T-cell (primary cell): ENCODE data around the gene FOXR1. TPM values are rescaled to one million over a fixed set of nuclear protein-coding genes. Genes with fewer than 3 reads are reported as not detected.

Source experiments
- ATAC-seq, 4 experiments: fragments of 200-7000 bp in 3 of 4; fragments of 150-1000 bp in 1 of 4; cut with Tn5 transposase; replicated peaks in 1 of 4; 1 replicate in 3 of 4; 2 replicates in 1 of 4; pipeline ENCODE4 v1.10.0; 2021; ENCODE audit warnings: moderate library complexity in 3 of 4, mild to moderate bottlenecking in 2 of 4, moderate number of reproducible peaks in 1 of 4
- CTCF ChIA-PET, 2 donors: fragments of 300-600 bp; sonication (Branson Sonifier 250); formaldehyde crosslinking; loops; one replicate each; lab custom pipeline; 2022; ENCODE audit warnings: antibody characterized with exemption in 2 of 2; lab: Charles Lee
- POLR2A ChIA-PET, 2 donors: fragments of 300-600 bp; sonication (Branson Sonifier 250); formaldehyde crosslinking; loops; one replicate each; lab custom pipeline; 2022; ENCODE audit warnings: antibody characterized with exemption in 2 of 2; lab: Charles Lee
- DNase-seq, 35 experiments: peaks; one replicate each; pipeline versions ENCODE4 v3.0.0 to v3.0.0-alpha.2; 2013 to 2023
- H3K27ac ChIP-seq: one replicate; pipeline ENCODE4 v1.5.1; 2013; ENCODE audit warnings: low read length
- H3K27me3 ChIP-seq, 2 experiments: replicated peaks in 1 of 2; 1 replicate in 1 of 2; 2 replicates in 1 of 2; pipeline versions ENCODE4 v1.6.1 to v1.7.0; 2013; ENCODE audit warnings: low read length in 1 of 2, mixed read lengths in 1 of 2; ENCODE audit not compliant: control insufficient read depth in 2 of 2, insufficient read depth in 2 of 2; ENCODE audit errors: extremely low read depth in 1 of 2
- H3K36me3 ChIP-seq, 2 donors: 1 replicate in 1 of 2; 2 replicates in 1 of 2; pipeline versions ENCODE4 v1.6.1 to v1.7.0; 2013; ENCODE audit warnings: low read length in 1 of 2; ENCODE audit not compliant: control insufficient read depth in 2 of 2, insufficient read depth in 1 of 2; ENCODE audit errors: extremely low read depth in 1 of 2
- H3K4me1 ChIP-seq, 2 experiments: 1 replicate in 1 of 2; 2 replicates in 1 of 2; pipeline versions ENCODE4 v1.6.1 to v1.7.0; 2013; ENCODE audit warnings: low read length in 2 of 2, mixed read lengths in 1 of 2; ENCODE audit not compliant: insufficient read depth in 2 of 2, control insufficient read depth in 1 of 2; ENCODE audit errors: extremely low read depth in 1 of 2
- H3K4me3 ChIP-seq, 2 donors: 1 replicate in 1 of 2; 2 replicates in 1 of 2; pipeline versions ENCODE4 v1.5.1 to v1.7.0; 2013; ENCODE audit warnings: mild to moderate bottlenecking in 2 of 2, low read length in 1 of 2, moderate library complexity in 1 of 2; ENCODE audit not compliant: control insufficient read depth in 1 of 2; ENCODE audit errors: extremely low read depth in 1 of 2
- H3K9me3 ChIP-seq: 2 replicates; pipeline ENCODE4 v1.7.0; 2013
- H3K27ac Mint-ChIP-seq, 2 donors: one replicate each; pipeline ENCODE4 v1.8.0; 2020 to 2021; ENCODE audit warnings: mild to moderate bottlenecking in 2 of 2, mixed read lengths in 2 of 2
- H3K27me3 Mint-ChIP-seq, 2 donors: one replicate each; pipeline ENCODE4 v1.8.0; 2021 to 2022; ENCODE audit warnings: mixed read lengths in 2 of 2
- H3K36me3 Mint-ChIP-seq: one replicate; pipeline ENCODE4 v1.8.0; 2021; ENCODE audit warnings: mixed read lengths
- H3K4me1 Mint-ChIP-seq, 3 donors: one replicate each; pipeline ENCODE4 v1.8.0; 2020 to 2022; ENCODE audit warnings: mixed read lengths in 3 of 3, mild to moderate bottlenecking in 1 of 3
- H3K4me3 Mint-ChIP-seq, 3 donors: one replicate each; pipeline ENCODE4 v1.8.0; 2020 to 2022; ENCODE audit warnings: mild to moderate bottlenecking in 3 of 3, mixed read lengths in 3 of 3, moderate library complexity in 3 of 3
- H3K9me3 Mint-ChIP-seq, 3 donors: one replicate each; pipeline ENCODE4 v1.8.0; 2020 to 2022; ENCODE audit warnings: mixed read lengths in 3 of 3
- WGBS: methylation state at CpG from one replicate; pipeline ENCODE4 v1.1.5; 2013; ENCODE audit warnings: missing lambda C conversion rate; ENCODE audit not compliant: insufficient coverage; 5-methylcytosine and 5-hydroxymethylcytosine counted together
- total RNA-seq, 35 experiments: library from RNA in 6 of 35; stranded (reverse) in 6 of 35; fragments of 120-200 nt in 1 of 35; gene quantifications; one replicate each; pipeline versions ENCODE4 v1.2.1 to v1.2.4 and lab custom pipeline; 2013 to 2026

FOXR1 gene
- total RNA-seq, 5 donors from 2014 or later (not counting 1 experiment from before 2014, with no cell fraction given), result not detected

GRCh38 chr11:119029340-119030028 is 57.9 kb downstream of the FOXR1 start:
- H3K4me1 ChIP-seq, result peaks cover 0 to 32% of the 10 kb centered on the region in 2 experiments
- no peaks in the 10 kb centered on the region for H3K27me3 ChIP-seq
- POLR2A ChIA-PET, result interaction anchor here in 1 of 2 donors (0.6 kb wide), 1 partner anchor 11 kb away, joined by 3 read pairs; no protein-coding TSS in a partner anchor
- CTCF ChIA-PET, result interaction anchor here in 1 of 2 donors (0.8 kb wide), 1 partner anchor 260 kb away, joined by 4 read pairs; no protein-coding TSS in a partner anchor
- Mint-ChIP-seq H3K27ac (peak overlapping the region; percentile 57 to 84), H3K4me3 (peak overlapping the region; percentile 72 to 87 (median 78)), H3K9me3 (no peaks in the 10 kb centered on the region), H3K36me3 (peaks cover 11% of the 10 kb centered on the region), H3K4me1 (peaks cover 15 to 28% (median 22%) of the 10 kb centered on the region in 3 donors), H3K27me3 (no peaks in the 10 kb centered on the region)
- no peaks in the 10 kb centered on the region for H3K9me3 ChIP-seq
- ATAC-seq, result no peak
- peak overlapping the region; percentile 72 to 97 for H3K4me3 ChIP-seq
- H3K36me3 ChIP-seq, result peaks cover 5 to 20% of the 10 kb centered on the region in 2 donors
- peak overlapping the region; percentile 72 for H3K27ac ChIP-seq
- WGBS, result 31% methylated on average over 7 of the region's 10 CpGs
- DNase-seq, result peak in 2 of 35 experiments; percentile 18 to 22

- Mint-ChIP-seq H3K27ac (peak overlapping the region; percentile 57 to 84), H3K4me3 (peak overlapping the region; percentile 72 to 87 (median 78)), H3K4me1 (peaks cover 15 to 24% (median 18%) of the 10 kb centered on the region in 3 donors), H3K27me3 (no peaks in the 10 kb centered on the region), H3K9me3 (no peaks in the 10 kb centered on the region), H3K36me3 (peaks cover 6% of the 10 kb centered on the region)
- Histone ChIP-seq H3K27me3 (no peaks in the 10 kb centered on the region), H3K9me3 (no peaks in the 10 kb centered on the region), H3K27ac (peak overlapping the region; percentile 72), H3K36me3 (peaks cover 4 to 15% of the 10 kb centered on the region in 2 donors), H3K4me3 (peak overlapping the region; percentile 72 to 97), H3K4me1 (peaks cover 0 to 28% of the 10 kb centered on the region in 2 experiments)
- 3% methylated on average over 13 of the region's 13 CpGs for WGBS
- POLR2A ChIA-PET, result interaction anchor here in 1 of 2 donors (1.3 kb wide), 1 partner anchor 12 kb away, joined by 5 read pairs; the partner anchor contains the start of genes RPS25 and TRAPPC4
- CTCF ChIA-PET, result interaction anchor here in 1 of 2 donors (0.8 to 1.0 kb wide), 2 partner anchors 54 to 260 kb away, joined by 3 to 4 read pairs; partner anchors contain the start of gene HMBS
- DNase-seq, result no peak
- peak in 1 of 4 experiments; percentile 1 for ATAC-seq
Measured at GRCh38 chr11:119030029-119030328, 58.4 kb downstream of the FOXR1 start.

- no peaks in the 10 kb centered on the region for H3K9me3 ChIP-seq
- peak within 1 kb of the TSS; percentile 72 for H3K27ac ChIP-seq
- H3K4me3 ChIP-seq, result peak within 1 kb of the TSS; percentile 72 to 97
- peaks cover 0 to 28% of the 10 kb centered on the region in 2 experiments for H3K4me1 ChIP-seq
- H3K4me3 Mint-ChIP-seq, result peak within 1 kb of the TSS; percentile 72 to 87 (median 78)
- WGBS, result under 1% methylated on average over 67 of the region's 67 CpGs
- CTCF ChIA-PET, result interaction anchor here (0.8 to 1.3 kb wide), 6 partner anchors 15 to 261 kb away, joined by 3 to 6 read pairs (median 4); partner anchors contain the start of genes HMBS (in 1 of the 2) and VPS11 (in 1 of the 2)
- no peaks in the 10 kb centered on the region for H3K9me3 Mint-ChIP-seq
- H3K27ac Mint-ChIP-seq, result peak within 1 kb of the TSS; percentile 75 to 91
- DNase-seq (peak; percentile 94 to 100 (median 97)), ATAC-seq (peak; percentile 89 to 96 (median 92))
- H3K27me3 ChIP-seq, result no peaks in the 10 kb centered on the region
- no peaks in the 10 kb centered on the region for H3K27me3 Mint-ChIP-seq
- H3K4me1 Mint-ChIP-seq, result peaks cover 15 to 22% (median 17%) of the 10 kb centered on the region in 3 donors
- POLR2A ChIA-PET, result interaction anchor here in 1 of 2 donors (0.6 to 1.3 kb wide), 3 partner anchors 12 to 256 kb away, joined by 3 to 6 read pairs (median 5); partner anchors contain the start of genes RPS25 and TRAPPC4
- H3K36me3 ChIP-seq, result peaks cover 0 to 10% of the 10 kb centered on the region in 2 donors
- H3K36me3 Mint-ChIP-seq, result peaks cover 1% of the 10 kb centered on the region
Measured at GRCh38 chr11:119030329-119031047, 58.9 kb downstream of the FOXR1 start, which contains the start of gene SLC37A4. TSS of gene SLC37A4 (minus strand) at chr11:119030877.

Other genes starting within 250 kb of the FOXR1 start
- 100 to 1,000 TPM; 220 to 312 (median 244) TPM for gene DDX6, start 180.6 kb upstream of the FOXR1 start, total RNA-seq
- gene CXCR5, start 87.9 kb upstream of the FOXR1 start, total RNA-seq, result 10 to 100 TPM in 1 of 5 donors, 1 to 10 TPM in 4; 4.7 to 10.6 (median 6.3) TPM
- 100 to 1,000 TPM; 229 to 331 (median 308) TPM for gene BCL9L, start 45.8 kb upstream of the FOXR1 start, total RNA-seq
- gene UPK2, start 15.5 kb upstream of the FOXR1 start, total RNA-seq, result under 1 TPM in 1 of 5 donors, not detected in 4; 0.32 TPM
- 100 to 1,000 TPM; 104 to 121 (median 118) TPM for gene CENATAC, start 26.4 kb downstream of the FOXR1 start, total RNA-seq
- 1,000 to 10,000 TPM; 1,733 to 2,728 (median 2,161) TPM for gene RPS25, start 46.6 kb downstream of the FOXR1 start, total RNA-seq
- 10 to 100 TPM; 65.0 to 78.5 (median 74.3) TPM for gene TRAPPC4, start 47.0 kb downstream of the FOXR1 start, total RNA-seq
- 10 to 100 TPM in 4 of 5 donors, 1 to 10 TPM in 1; 8.9 to 18.0 (median 15.4) TPM for gene SLC37A4, start 59.1 kb downstream of the FOXR1 start, total RNA-seq
- 100 to 1,000 TPM in 4 of 5 donors, 10 to 100 TPM in 1; 91.2 to 113 (median 112) TPM for gene HYOU1, start 85.4 kb downstream of the FOXR1 start, total RNA-seq
- 10 to 100 TPM; 59.5 to 69.8 (median 62.6) TPM for gene VPS11, start 96.1 kb downstream of the FOXR1 start, total RNA-seq
- gene HMBS, start 113.1 kb downstream of the FOXR1 start, total RNA-seq, result 10 to 100 TPM in 3 of 5 donors, 1 to 10 TPM in 2; 6.7 to 17.8 (median 12.3) TPM
- 10 to 100 TPM; 21.7 to 54.2 (median 43.9) TPM for gene DPAGT1, start 130.1 kb downstream of the FOXR1 start, total RNA-seq
- 10 to 100 TPM; 18.9 to 36.4 (median 30.6) TPM for gene C2CD2L, start 135.6 kb downstream of the FOXR1 start, total RNA-seq
- 10 to 100 TPM; 30.0 to 68.5 (median 56.7) TPM for gene HINFP, start 149.8 kb downstream of the FOXR1 start, total RNA-seq
- under 1 TPM in 1 of 5 donors, not detected in 4; 0.09 TPM for gene ABCG4, start 177.3 kb downstream of the FOXR1 start, total RNA-seq
- gene NLRX1, start 197.0 kb downstream of the FOXR1 start, total RNA-seq, result 10 to 100 TPM in 3 of 5 donors, 1 to 10 TPM in 2; 6.5 to 12.8 (median 11.6) TPM
- gene NHERF4, start 213.7 kb downstream of the FOXR1 start, total RNA-seq, result 1 to 10 TPM in 1 of 5 donors, under 1 TPM in 3, not detected in 1; 0.30 to 1.1 (median 0.73) TPM
- 10 to 100 TPM; 40.9 to 42.2 (median 41.1) TPM for gene CBL, start 234.6 kb downstream of the FOXR1 start, total RNA-seq